GM23338 (cell line): ENCODE results near the gene CENPP. TPM values are rescaled to one million over a fixed set of nuclear protein-coding genes. Genes with fewer than 3 reads are reported as not detected.

Experiments used
- ATAC-seq: fragments of 200-7000 bp; cut with Tn5 transposase; 3 replicates; pipeline ENCODE4 v1.9.1; 2020
- DNase-seq: peaks from one replicate; pipeline ENCODE4 v3.0.0-alpha.2; 2015; ENCODE audit warnings: low spot score
- H2AFZ ChIP-seq: fragments of 200-600 bp; sonication (generic); 2 replicates; pipeline ENCODE4 v1.8.0; 2016; ENCODE audit warnings: antibody characterized with exemption, mild to moderate bottlenecking, moderate library complexity
- H3F3A ChIP-seq: fragments of 200-600 bp; sonication (generic); replicated peaks from 2 replicates; pipeline ENCODE4 v1.8.0; 2017; ENCODE audit warnings: antibody characterized with exemption, mixed run types, low read depth
- H3K27ac ChIP-seq: fragments of 200-600 bp; sonication (generic); 2 replicates; pipeline ENCODE4 v1.6.1; 2016; ENCODE audit warnings: low read depth
- H3K27me3 ChIP-seq: fragments of 200-600 bp; sonication (generic); 2 replicates; pipeline ENCODE4 v1.8.0; 2016; ENCODE audit warnings: mild to moderate bottlenecking, mixed run types, moderate library complexity; ENCODE audit not compliant: insufficient read depth
- H3K36me3 ChIP-seq: fragments of 200-600 bp; sonication (generic); 2 replicates; pipeline ENCODE4 v1.8.0; 2016; ENCODE audit warnings: mild to moderate bottlenecking; ENCODE audit not compliant: insufficient read depth
- H3K4me1 ChIP-seq: fragments of 200-600 bp; sonication (generic); 2 replicates; pipeline ENCODE4 v1.8.0; 2016; ENCODE audit warnings: mild to moderate bottlenecking, moderate library complexity; ENCODE audit not compliant: insufficient read depth
- H3K4me2 ChIP-seq: fragments of 200-600 bp; sonication (generic); 2 replicates; pipeline ENCODE4 v1.7.1; 2017; ENCODE audit warnings: mixed run types
- H3K4me3 ChIP-seq: fragments of 200-600 bp; sonication (generic); 2 replicates; pipeline ENCODE4 v1.6.1; 2016; ENCODE audit warnings: mixed run types
- H3K79me2 ChIP-seq: fragments of 200-600 bp; sonication (generic); replicated peaks from 2 replicates; pipeline ENCODE4 v1.8.0; 2017; ENCODE audit warnings: mild to moderate bottlenecking; ENCODE audit not compliant: insufficient read depth
- H3K9me2 ChIP-seq: fragments of 200-600 bp; sonication (generic); 2 replicates; pipeline ENCODE4 v1.8.0; 2017; ENCODE audit not compliant: insufficient read depth
- H4K20me1 ChIP-seq: fragments of 200-600 bp; sonication (generic); replicated peaks from 2 replicates; pipeline ENCODE4 v1.8.0; 2017; ENCODE audit warnings: mild to moderate bottlenecking; ENCODE audit not compliant: insufficient read depth
- H3K27ac Mint-ChIP-seq: 2 replicates; pipeline ENCODE4 v1.8.0; 2020; ENCODE audit warnings: inconsistent platforms, mild to moderate bottlenecking, moderate library complexity, mixed read lengths
- H3K27me3 Mint-ChIP-seq: 3 replicates; pipeline ENCODE4 v1.8.0; 2022; ENCODE audit warnings: low read depth, mild to moderate bottlenecking, moderate library complexity, mixed read lengths, inconsistent platforms; ENCODE audit not compliant: insufficient read depth, poor library complexity
- H3K36me3 Mint-ChIP-seq: 3 replicates; pipeline ENCODE4 v1.8.0; 2021; ENCODE audit warnings: low read depth, mild to moderate bottlenecking, inconsistent platforms, moderate library complexity, mixed read lengths
- H3K4me1 Mint-ChIP-seq: 3 replicates; pipeline ENCODE4 v1.8.0; 2020; ENCODE audit warnings: mild to moderate bottlenecking, inconsistent platforms, mixed read lengths
- H3K4me3 Mint-ChIP-seq: 3 replicates; pipeline ENCODE4 v1.8.0; 2021; ENCODE audit warnings: moderate library complexity, mild to moderate bottlenecking, inconsistent platforms, mixed read lengths
- H3K9me3 Mint-ChIP-seq: 3 replicates; pipeline ENCODE4 v1.8.0; 2020; ENCODE audit warnings: moderate library complexity, mild to moderate bottlenecking, inconsistent platforms, mixed read lengths
- CREB1 ChIP-seq: fragments of 250-450 bp; sonication (Bioruptor Pico); IDR thresholded peaks from 2 replicates; pipeline ENCODE4 v1.5.0; 2020; ENCODE audit warnings: low read depth, mild to moderate bottlenecking, moderate library complexity
- EZH2 ChIP-seq: fragments of 200-600 bp; sonication (generic); IDR thresholded peaks from one replicate; pipeline ENCODE4 v1.8.0; 2017; ENCODE audit warnings: antibody characterized with exemption, mild to moderate bottlenecking, low read depth; ENCODE audit not compliant: unreplicated experiment
- NANOG ChIP-seq: IDR thresholded peaks from 2 replicates; pipeline ENCODE4 v1.6.1; 2016; ENCODE audit warnings: antibody characterized with exemption, borderline replicate concordance
- STAT1 ChIP-seq: IDR thresholded peaks from one replicate; pipeline ENCODE4 v1.6.1; 2016; ENCODE audit warnings: antibody characterized with exemption; ENCODE audit not compliant: unreplicated experiment
- ZNF114 ChIP-seq: fragments of 250-450 bp; sonication (Bioruptor Pico); IDR thresholded peaks from 2 replicates; pipeline ENCODE4 v1.5.0; 2020; ENCODE audit warnings: mild to moderate bottlenecking, moderate library complexity
- polyA plus RNA-seq: library from polyadenylated mRNA; unstranded; fragments of >200 nt; fragmentation: Nextera tagmentation; extraction: Ambion mirVana; gene quantifications from 2 replicates; pipeline ENCODE4 v1.2.1, GENCODE V29; 2016
- total RNA-seq: library from RNA; depleted of rRNA; stranded (reverse); fragments of >200 nt; shearing (Covaris generic); gene quantifications from 2 replicates; pipeline ENCODE4 v1.2.3, GENCODE V29; 2014
- TF ChIP-seq, protein P1 (sequence below): IDR thresholded peaks from one replicate; pipeline ENCODE4 v1.6.1; 2018; ENCODE audit warnings: antibody characterized with exemption; ENCODE audit not compliant: unreplicated experiment
- TF ChIP-seq, protein P2 (sequence below), 2 experiments: fragments of 200-600 bp in 1 of 2; sonication (generic) in 1 of 2; conservative IDR thresholded peaks; 2 replicates each; pipeline versions ENCODE4 v1.5.1 to v1.6.1; 2016 to 2017; ENCODE audit warnings: antibody characterized with exemption in 2 of 2, low read depth in 2 of 2, mild to moderate bottlenecking in 2 of 2, moderate library complexity in 1 of 2
- TF ChIP-seq, protein P3 (sequence below): IDR thresholded peaks from 2 replicates; pipeline ENCODE4 v1.6.1; 2016; ENCODE audit warnings: antibody characterized with exemption
- TF ChIP-seq, protein P4 (sequence below): fragments of 250-450 bp; sonication (Bioruptor Pico); IDR thresholded peaks from 2 replicates; pipeline ENCODE4 v1.5.0; 2020; ENCODE audit warnings: mild to moderate bottlenecking, moderate library complexity

The CENPP gene
- total and polyA plus RNA-seq, 2 experiments from 2014 or later = 11.0 to 12.6 TPM

DNA sequence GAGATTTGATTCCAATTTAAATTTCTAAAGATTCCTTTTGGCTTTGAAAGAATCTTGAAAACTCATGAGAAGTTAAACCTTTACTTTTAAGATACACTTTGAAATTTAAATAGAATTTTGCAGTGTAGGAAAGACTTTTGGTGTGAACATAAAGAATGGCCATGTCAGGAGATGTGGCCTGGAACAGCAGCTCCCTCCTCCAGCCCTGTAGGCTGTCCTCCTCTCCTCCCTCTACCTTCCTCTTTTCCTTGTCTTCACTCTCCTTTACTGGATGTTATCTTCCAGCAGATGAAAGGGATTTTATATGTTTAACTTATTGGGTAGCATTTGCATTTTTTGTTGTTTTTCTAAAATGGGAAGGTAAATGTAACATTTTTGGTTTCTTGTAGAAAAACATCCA lies 137.6 kb downstream of the CENPP start (continued):
- TF ChIP-seq, protein P1, sequence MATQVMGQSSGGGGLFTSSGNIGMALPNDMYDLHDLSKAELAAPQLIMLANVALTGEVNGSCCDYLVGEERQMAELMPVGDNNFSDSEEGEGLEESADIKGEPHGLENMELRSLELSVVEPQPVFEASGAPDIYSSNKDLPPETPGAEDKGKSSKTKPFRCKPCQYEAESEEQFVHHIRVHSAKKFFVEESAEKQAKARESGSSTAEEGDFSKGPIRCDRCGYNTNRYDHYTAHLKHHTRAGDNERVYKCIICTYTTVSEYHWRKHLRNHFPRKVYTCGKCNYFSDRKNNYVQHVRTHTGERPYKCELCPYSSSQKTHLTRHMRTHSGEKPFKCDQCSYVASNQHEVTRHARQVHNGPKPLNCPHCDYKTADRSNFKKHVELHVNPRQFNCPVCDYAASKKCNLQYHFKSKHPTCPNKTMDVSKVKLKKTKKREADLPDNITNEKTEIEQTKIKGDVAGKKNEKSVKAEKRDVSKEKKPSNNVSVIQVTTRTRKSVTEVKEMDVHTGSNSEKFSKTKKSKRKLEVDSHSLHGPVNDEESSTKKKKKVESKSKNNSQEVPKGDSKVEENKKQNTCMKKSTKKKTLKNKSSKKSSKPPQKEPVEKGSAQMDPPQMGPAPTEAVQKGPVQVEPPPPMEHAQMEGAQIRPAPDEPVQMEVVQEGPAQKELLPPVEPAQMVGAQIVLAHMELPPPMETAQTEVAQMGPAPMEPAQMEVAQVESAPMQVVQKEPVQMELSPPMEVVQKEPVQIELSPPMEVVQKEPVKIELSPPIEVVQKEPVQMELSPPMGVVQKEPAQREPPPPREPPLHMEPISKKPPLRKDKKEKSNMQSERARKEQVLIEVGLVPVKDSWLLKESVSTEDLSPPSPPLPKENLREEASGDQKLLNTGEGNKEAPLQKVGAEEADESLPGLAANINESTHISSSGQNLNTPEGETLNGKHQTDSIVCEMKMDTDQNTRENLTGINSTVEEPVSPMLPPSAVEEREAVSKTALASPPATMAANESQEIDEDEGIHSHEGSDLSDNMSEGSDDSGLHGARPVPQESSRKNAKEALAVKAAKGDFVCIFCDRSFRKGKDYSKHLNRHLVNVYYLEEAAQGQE = no peak
- no peak for TF ChIP-seq STAT1

DNA sequence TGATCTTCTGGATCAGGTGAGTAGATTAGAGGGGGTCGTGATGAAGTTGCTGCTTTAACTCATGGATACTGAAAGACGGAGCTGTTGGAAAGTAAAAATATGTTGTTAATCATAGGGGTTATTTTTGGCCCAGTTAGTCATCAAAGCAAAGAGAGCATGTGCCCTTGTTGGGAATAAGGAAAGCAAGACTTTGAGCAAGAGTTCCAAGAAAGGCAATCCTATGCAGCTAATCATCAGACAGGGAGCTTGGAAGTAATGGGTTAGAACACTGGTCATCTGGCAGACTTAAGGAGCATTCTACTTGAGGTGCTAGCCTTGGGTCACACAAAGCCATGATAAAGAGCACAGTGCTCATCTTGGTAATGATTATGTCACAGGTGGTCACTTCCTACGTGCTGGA lies 138.2 kb downstream of the CENPP start:
- no peaks in the 10 kb centered on the region for H3K36me3 ChIP-seq
- Mint-ChIP-seq H3K27me3 (no peaks in the 10 kb centered on the region), H3K4me1 (no peaks in the 10 kb centered on the region), H3K36me3 (no peaks in the 10 kb centered on the region), H3K4me3 (no peak overlapping the region), H3K9me3 (no peaks in the 10 kb centered on the region), H3K27ac (no peak overlapping the region)
- no peaks in the 10 kb centered on the region for H3K4me1 ChIP-seq
- H2AFZ ChIP-seq = no peak overlapping the region
- no peak overlapping the region for H3K27ac ChIP-seq
- ATAC-seq = no peak
- H3K79me2 ChIP-seq = no peaks in the 10 kb centered on the region
- H3K27me3 ChIP-seq = no peaks in the 10 kb centered on the region
- H3K4me3 ChIP-seq = no peak overlapping the region
- H3F3A ChIP-seq = no peaks in the 10 kb centered on the region
- DNase-seq = no peak
- no peaks in the 10 kb centered on the region; the same call in 1 of the 2 replicates for H4K20me1 ChIP-seq
- no peaks in the 10 kb centered on the region for H3K9me2 ChIP-seq
- no peak overlapping the region for H3K4me2 ChIP-seq
- TF ChIP-seq, protein P2, sequence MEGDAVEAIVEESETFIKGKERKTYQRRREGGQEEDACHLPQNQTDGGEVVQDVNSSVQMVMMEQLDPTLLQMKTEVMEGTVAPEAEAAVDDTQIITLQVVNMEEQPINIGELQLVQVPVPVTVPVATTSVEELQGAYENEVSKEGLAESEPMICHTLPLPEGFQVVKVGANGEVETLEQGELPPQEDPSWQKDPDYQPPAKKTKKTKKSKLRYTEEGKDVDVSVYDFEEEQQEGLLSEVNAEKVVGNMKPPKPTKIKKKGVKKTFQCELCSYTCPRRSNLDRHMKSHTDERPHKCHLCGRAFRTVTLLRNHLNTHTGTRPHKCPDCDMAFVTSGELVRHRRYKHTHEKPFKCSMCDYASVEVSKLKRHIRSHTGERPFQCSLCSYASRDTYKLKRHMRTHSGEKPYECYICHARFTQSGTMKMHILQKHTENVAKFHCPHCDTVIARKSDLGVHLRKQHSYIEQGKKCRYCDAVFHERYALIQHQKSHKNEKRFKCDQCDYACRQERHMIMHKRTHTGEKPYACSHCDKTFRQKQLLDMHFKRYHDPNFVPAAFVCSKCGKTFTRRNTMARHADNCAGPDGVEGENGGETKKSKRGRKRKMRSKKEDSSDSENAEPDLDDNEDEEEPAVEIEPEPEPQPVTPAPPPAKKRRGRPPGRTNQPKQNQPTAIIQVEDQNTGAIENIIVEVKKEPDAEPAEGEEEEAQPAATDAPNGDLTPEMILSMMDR (conservative IDR thresholded peaks at IDR 0.05; ENCODE audit: low read depth in 2 of 2) = no peak
- TF ChIP-seq EZH2 (no peak), NANOG (no peak), ZNF114 (no peak), CREB1 (CRISPR knock-in tag) (no peak), STAT1 (no peak)
- TF ChIP-seq, protein P3, sequence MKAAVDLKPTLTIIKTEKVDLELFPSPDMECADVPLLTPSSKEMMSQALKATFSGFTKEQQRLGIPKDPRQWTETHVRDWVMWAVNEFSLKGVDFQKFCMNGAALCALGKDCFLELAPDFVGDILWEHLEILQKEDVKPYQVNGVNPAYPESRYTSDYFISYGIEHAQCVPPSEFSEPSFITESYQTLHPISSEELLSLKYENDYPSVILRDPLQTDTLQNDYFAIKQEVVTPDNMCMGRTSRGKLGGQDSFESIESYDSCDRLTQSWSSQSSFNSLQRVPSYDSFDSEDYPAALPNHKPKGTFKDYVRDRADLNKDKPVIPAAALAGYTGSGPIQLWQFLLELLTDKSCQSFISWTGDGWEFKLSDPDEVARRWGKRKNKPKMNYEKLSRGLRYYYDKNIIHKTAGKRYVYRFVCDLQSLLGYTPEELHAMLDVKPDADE = no peak
- TF ChIP-seq, protein P4, sequence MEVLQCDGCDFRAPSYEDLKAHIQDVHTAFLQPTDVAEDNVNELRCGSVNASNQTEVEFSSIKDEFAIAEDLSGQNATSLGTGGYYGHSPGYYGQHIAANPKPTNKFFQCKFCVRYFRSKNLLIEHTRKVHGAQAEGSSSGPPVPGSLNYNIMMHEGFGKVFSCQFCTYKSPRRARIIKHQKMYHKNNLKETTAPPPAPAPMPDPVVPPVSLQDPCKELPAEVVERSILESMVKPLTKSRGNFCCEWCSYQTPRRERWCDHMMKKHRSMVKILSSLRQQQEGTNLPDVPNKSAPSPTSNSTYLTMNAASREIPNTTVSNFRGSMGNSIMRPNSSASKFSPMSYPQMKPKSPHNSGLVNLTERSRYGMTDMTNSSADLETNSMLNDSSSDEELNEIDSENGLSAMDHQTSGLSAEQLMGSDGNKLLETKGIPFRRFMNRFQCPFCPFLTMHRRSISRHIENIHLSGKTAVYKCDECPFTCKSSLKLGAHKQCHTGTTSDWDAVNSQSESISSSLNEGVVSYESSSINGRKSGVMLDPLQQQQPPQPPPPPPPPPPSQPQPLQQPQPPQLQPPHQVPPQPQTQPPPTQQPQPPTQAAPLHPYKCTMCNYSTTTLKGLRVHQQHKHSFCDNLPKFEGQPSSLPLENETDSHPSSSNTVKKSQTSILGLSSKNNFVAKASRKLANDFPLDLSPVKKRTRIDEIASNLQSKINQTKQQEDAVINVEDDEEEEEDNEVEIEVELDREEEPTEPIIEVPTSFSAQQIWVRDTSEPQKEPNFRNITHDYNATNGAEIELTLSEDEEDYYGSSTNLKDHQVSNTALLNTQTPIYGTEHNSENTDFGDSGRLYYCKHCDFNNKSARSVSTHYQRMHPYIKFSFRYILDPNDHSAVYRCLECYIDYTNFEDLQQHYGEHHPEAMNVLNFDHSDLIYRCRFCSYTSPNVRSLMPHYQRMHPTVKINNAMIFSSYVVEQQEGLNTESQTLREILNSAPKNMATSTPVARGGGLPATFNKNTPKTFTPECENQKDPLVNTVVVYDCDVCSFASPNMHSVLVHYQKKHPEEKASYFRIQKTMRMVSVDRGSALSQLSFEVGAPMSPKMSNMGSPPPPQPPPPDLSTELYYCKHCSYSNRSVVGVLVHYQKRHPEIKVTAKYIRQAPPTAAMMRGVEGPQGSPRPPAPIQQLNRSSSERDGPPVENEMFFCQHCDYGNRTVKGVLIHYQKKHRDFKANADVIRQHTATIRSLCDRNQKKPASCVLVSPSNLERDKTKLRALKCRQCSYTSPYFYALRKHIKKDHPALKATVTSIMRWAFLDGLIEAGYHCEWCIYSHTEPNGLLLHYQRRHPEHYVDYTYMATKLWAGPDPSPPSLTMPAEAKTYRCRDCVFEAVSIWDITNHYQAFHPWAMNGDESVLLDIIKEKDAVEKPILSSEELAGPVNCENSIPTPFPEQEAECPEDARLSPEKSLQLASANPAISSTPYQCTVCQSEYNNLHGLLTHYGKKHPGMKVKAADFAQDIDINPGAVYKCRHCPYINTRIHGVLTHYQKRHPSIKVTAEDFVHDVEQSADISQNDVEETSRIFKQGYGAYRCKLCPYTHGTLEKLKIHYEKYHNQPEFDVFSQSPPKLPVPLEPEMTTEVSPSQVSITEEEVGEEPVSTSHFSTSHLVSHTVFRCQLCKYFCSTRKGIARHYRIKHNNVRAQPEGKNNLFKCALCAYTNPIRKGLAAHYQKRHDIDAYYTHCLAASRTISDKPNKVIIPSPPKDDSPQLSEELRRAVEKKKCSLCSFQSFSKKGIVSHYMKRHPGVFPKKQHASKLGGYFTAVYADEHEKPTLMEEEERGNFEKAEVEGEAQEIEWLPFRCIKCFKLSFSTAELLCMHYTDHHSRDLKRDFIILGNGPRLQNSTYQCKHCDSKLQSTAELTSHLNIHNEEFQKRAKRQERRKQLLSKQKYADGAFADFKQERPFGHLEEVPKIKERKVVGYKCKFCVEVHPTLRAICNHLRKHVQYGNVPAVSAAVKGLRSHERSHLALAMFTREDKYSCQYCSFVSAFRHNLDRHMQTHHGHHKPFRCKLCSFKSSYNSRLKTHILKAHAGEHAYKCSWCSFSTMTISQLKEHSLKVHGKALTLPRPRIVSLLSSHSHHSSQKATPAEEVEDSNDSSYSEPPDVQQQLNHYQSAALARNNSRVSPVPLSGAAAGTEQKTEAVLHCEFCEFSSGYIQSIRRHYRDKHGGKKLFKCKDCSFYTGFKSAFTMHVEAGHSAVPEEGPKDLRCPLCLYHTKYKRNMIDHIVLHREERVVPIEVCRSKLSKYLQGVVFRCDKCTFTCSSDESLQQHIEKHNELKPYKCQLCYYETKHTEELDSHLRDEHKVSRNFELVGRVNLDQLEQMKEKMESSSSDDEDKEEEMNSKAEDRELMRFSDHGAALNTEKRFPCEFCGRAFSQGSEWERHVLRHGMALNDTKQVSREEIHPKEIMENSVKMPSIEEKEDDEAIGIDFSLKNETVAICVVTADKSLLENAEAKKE = no peak
- TF ChIP-seq, protein P1 = no peak
